Stimulated activated memory B cell treated with anti-CD40 and anti-IgM and Interleukin-4, amounts not matched to agents 10 μg/mL and 1 μg/mL and 100 μg/mL, for 72 hours (primary cell): ENCODE results near the gene EXOC4.
A peak's percentile ranks its signal among the peaks of the same experiment; 100 is the strongest.
"Not testable (repeated sequence)": the region's sequence is repeated elsewhere in the genome, so short reads cannot be mapped to it uniquely, and the experiment has no call there.

Experiments used
- ATAC-seq: fragments of 150-1000 bp; cut with Tn5 transposase; 2 replicates; pipeline ENCODE4 v1.10.0; 2021
- H3K27ac Mint-ChIP-seq: one replicate; pipeline ENCODE4 v1.8.0; 2022; ENCODE audit warnings: mild to moderate bottlenecking, mixed read lengths
- H3K27me3 Mint-ChIP-seq: one replicate; pipeline ENCODE4 v1.8.0; 2022; ENCODE audit warnings: mixed read lengths
- H3K36me3 Mint-ChIP-seq: one replicate; pipeline ENCODE4 v1.8.0; 2022; ENCODE audit warnings: mixed read lengths
- H3K4me1 Mint-ChIP-seq: one replicate; pipeline ENCODE4 v1.8.0; 2022; ENCODE audit warnings: mixed read lengths
- H3K4me3 Mint-ChIP-seq: one replicate; pipeline ENCODE4 v1.8.0; 2022; ENCODE audit warnings: mild to moderate bottlenecking, moderate library complexity, mixed read lengths
- H3K9me3 Mint-ChIP-seq: one replicate; pipeline ENCODE4 v1.8.0; 2022; ENCODE audit warnings: mixed read lengths

EXOC4 gene

GRCh38 chr7:133252858-133253518 lies at the start of gene EXOC4:
Gene EXOC4, plus strand, starts transcription at chr7:133253078.
- Mint-ChIP-seq H3K4me1 (peaks cover 23% of the 10 kb centered on the region), H3K9me3 (no peaks in the 10 kb centered on the region), H3K27me3 (no peaks in the 10 kb centered on the region), H3K4me3 (peak within 1 kb of the TSS; percentile 93), H3K27ac (peak within 1 kb of the TSS; percentile 84), H3K36me3 (peaks cover 17% of the 10 kb centered on the region)
- ATAC-seq: peak; percentile 100

GRCh38 chr7:133203490-133203889 lies 49.4 kb upstream of the EXOC4 start:
- no peaks in the 10 kb centered on the region for H3K4me1 Mint-ChIP-seq
- no peak overlapping the region for H3K4me3 Mint-ChIP-seq
- H3K36me3 Mint-ChIP-seq: no peaks in the 10 kb centered on the region
- no peak overlapping the region for H3K27ac Mint-ChIP-seq
- no peaks in the 10 kb centered on the region for H3K27me3 Mint-ChIP-seq
- ATAC-seq: no peak
- no peaks in the 10 kb centered on the region for H3K9me3 Mint-ChIP-seq

GRCh38 chr7:133207687-133208086 lies 45.2 kb upstream of the EXOC4 start:
- Mint-ChIP-seq H3K4me1 (no peaks in the 10 kb centered on the region), H3K27me3 (peaks cover 28% of the 10 kb centered on the region), H3K27ac (no peak overlapping the region), H3K9me3 (peaks cover 3% of the 10 kb centered on the region), H3K36me3 (no peaks in the 10 kb centered on the region), H3K4me3 (no peak overlapping the region)
- no peak for ATAC-seq

- H3K36me3 Mint-ChIP-seq, H3K9me3 Mint-ChIP-seq, ATAC-seq, H3K4me1 Mint-ChIP-seq, H3K4me3 Mint-ChIP-seq, H3K27ac Mint-ChIP-seq: not testable (repeated sequence)
- H3K27me3 Mint-ChIP-seq: peaks cover 28% of the 10 kb centered on the region
Observed at GRCh38 chr7:133210817-133211216, 42.1 kb upstream of the EXOC4 start.

- not testable (repeated sequence) for H3K9me3 Mint-ChIP-seq, H3K27ac Mint-ChIP-seq, H3K4me1 Mint-ChIP-seq, H3K4me3 Mint-ChIP-seq, H3K36me3 Mint-ChIP-seq, ATAC-seq
- H3K27me3 Mint-ChIP-seq: peaks cover 36% of the 10 kb centered on the region
Observed at GRCh38 chr7:133213772-133214171, 39.1 kb upstream of the EXOC4 start.

GRCh38 chr7:133217773-133218172 lies 35.1 kb upstream of the EXOC4 start:
- no peaks in the 10 kb centered on the region for H3K4me1 Mint-ChIP-seq
- peaks cover 17% of the 10 kb centered on the region for H3K27me3 Mint-ChIP-seq
- ATAC-seq: no peak
- no peaks in the 10 kb centered on the region for H3K36me3 Mint-ChIP-seq
- no peak overlapping the region for H3K27ac Mint-ChIP-seq
- peaks cover 3% of the 10 kb centered on the region for H3K9me3 Mint-ChIP-seq
- H3K4me3 Mint-ChIP-seq: no peak overlapping the region

GRCh38 chr7:133230591-133231194 lies 22.2 kb upstream of the EXOC4 start:
- H3K9me3 Mint-ChIP-seq: no peaks in the 10 kb centered on the region
- H3K27ac Mint-ChIP-seq: no peak overlapping the region
- H3K36me3 Mint-ChIP-seq: no peaks in the 10 kb centered on the region
- ATAC-seq: no peak
- peaks cover 9% of the 10 kb centered on the region for H3K27me3 Mint-ChIP-seq
- H3K4me1 Mint-ChIP-seq: no peaks in the 10 kb centered on the region
- H3K4me3 Mint-ChIP-seq: no peak overlapping the region

- H3K36me3 Mint-ChIP-seq: no peaks in the 10 kb centered on the region
- H3K27me3 Mint-ChIP-seq: peaks cover 9% of the 10 kb centered on the region
- no peaks in the 10 kb centered on the region for H3K4me1 Mint-ChIP-seq
- H3K4me3 Mint-ChIP-seq: no peak overlapping the region
- no peak for ATAC-seq
- no peak overlapping the region for H3K27ac Mint-ChIP-seq
- no peaks in the 10 kb centered on the region for H3K9me3 Mint-ChIP-seq
Observed at GRCh38 chr7:133233142-133233541, 19.7 kb upstream of the EXOC4 start.

- Mint-ChIP-seq H3K9me3 (no peaks in the 10 kb centered on the region), H3K4me3 (no peak overlapping the region), H3K27me3 (peaks cover 13% of the 10 kb centered on the region), H3K36me3 (no peaks in the 10 kb centered on the region), H3K27ac (no peak overlapping the region), H3K4me1 (no peaks in the 10 kb centered on the region)
- ATAC-seq: no peak
Observed at GRCh38 chr7:133234961-133235875, 17.7 kb upstream of the EXOC4 start.

- ATAC-seq: no peak
- no peaks in the 10 kb centered on the region for H3K4me1 Mint-ChIP-seq
- H3K4me3 Mint-ChIP-seq: no peak overlapping the region
- H3K27ac Mint-ChIP-seq: no peak overlapping the region
- H3K27me3 Mint-ChIP-seq: peaks cover 20% of the 10 kb centered on the region
- H3K36me3 Mint-ChIP-seq: no peaks in the 10 kb centered on the region
- no peaks in the 10 kb centered on the region for H3K9me3 Mint-ChIP-seq
Observed at GRCh38 chr7:133237545-133237944, 15.3 kb upstream of the EXOC4 start.

- Mint-ChIP-seq H3K27ac (no peak overlapping the region), H3K36me3 (no peaks in the 10 kb centered on the region), H3K4me3 (no peak overlapping the region), H3K9me3 (no peaks in the 10 kb centered on the region), H3K4me1 (no peaks in the 10 kb centered on the region), H3K27me3 (peaks cover 29% of the 10 kb centered on the region)
- ATAC-seq: no peak
Observed at GRCh38 chr7:133240302-133240701, 12.6 kb upstream of the EXOC4 start.

GRCh38 chr7:133246558-133246957 lies 6.3 kb upstream of the EXOC4 start:
- H3K9me3 Mint-ChIP-seq: no peaks in the 10 kb centered on the region
- H3K27ac Mint-ChIP-seq: no peak overlapping the region
- no peaks in the 10 kb centered on the region for H3K4me1 Mint-ChIP-seq
- no peak overlapping the region for H3K4me3 Mint-ChIP-seq
- ATAC-seq: no peak
- peaks cover 12% of the 10 kb centered on the region for H3K27me3 Mint-ChIP-seq
- no peaks in the 10 kb centered on the region for H3K36me3 Mint-ChIP-seq

GRCh38 chr7:133248901-133249300 lies 4.0 kb upstream of the EXOC4 start:
- no peaks in the 10 kb centered on the region for H3K27me3 Mint-ChIP-seq
- H3K9me3 Mint-ChIP-seq: no peaks in the 10 kb centered on the region
- no peaks in the 10 kb centered on the region for H3K4me1 Mint-ChIP-seq
- H3K36me3 Mint-ChIP-seq: no peaks in the 10 kb centered on the region
- no peak overlapping the region for H3K27ac Mint-ChIP-seq
- ATAC-seq: no peak
- H3K4me3 Mint-ChIP-seq: no peak overlapping the region

- Mint-ChIP-seq H3K4me1 (peaks cover 23% of the 10 kb centered on the region), H3K9me3 (no peaks in the 10 kb centered on the region), H3K4me3 (peak overlapping the region; percentile 93), H3K27ac (peak overlapping the region; percentile 84), H3K27me3 (no peaks in the 10 kb centered on the region), H3K36me3 (peaks cover 17% of the 10 kb centered on the region)
- ATAC-seq: no peak
Observed at GRCh38 chr7:133252506-133252857, 396 bp upstream of the EXOC4 start.

GRCh38 chr7:133253519-133253875 lies 619 bp downstream of the EXOC4 start:
- H3K4me1 Mint-ChIP-seq: peaks cover 23% of the 10 kb centered on the region
- no peaks in the 10 kb centered on the region for H3K27me3 Mint-ChIP-seq
- H3K36me3 Mint-ChIP-seq: peaks cover 17% of the 10 kb centered on the region
- H3K4me3 Mint-ChIP-seq: peak overlapping the region; percentile 93
- no peak for ATAC-seq
- no peaks in the 10 kb centered on the region for H3K9me3 Mint-ChIP-seq
- H3K27ac Mint-ChIP-seq: peak overlapping the region; percentile 84

- H3K27ac Mint-ChIP-seq: no peak overlapping the region
- H3K36me3 Mint-ChIP-seq: peaks cover 17% of the 10 kb centered on the region
- ATAC-seq: no peak
- H3K4me1 Mint-ChIP-seq: peaks cover 28% of the 10 kb centered on the region
- no peaks in the 10 kb centered on the region for H3K9me3 Mint-ChIP-seq
- H3K4me3 Mint-ChIP-seq: no peak overlapping the region
- no peaks in the 10 kb centered on the region for H3K27me3 Mint-ChIP-seq
Observed at GRCh38 chr7:133255486-133255885, 2.6 kb downstream of the EXOC4 start.
